HEK293T (cell line): ENCODE measurements around the gene GRID1.

Source experiments
- BHLHE40 ChIP-seq: fragments of 450-650 bp; IDR thresholded peaks from 2 replicates; pipeline ENCODE4 v1.6.1; 2016; ENCODE audit warnings: mild to moderate bottlenecking, moderate library complexity, borderline replicate concordance
- ELF4 ChIP-seq: fragments of 450-650 bp; IDR thresholded peaks from 2 replicates; pipeline ENCODE4 v1.6.1; 2017; ENCODE audit warnings: antibody characterized with exemption
- FOXK2 ChIP-seq: fragments of 450-650 bp; IDR thresholded peaks from 2 replicates; pipeline ENCODE4 v1.6.1; 2016; ENCODE audit warnings: mild to moderate bottlenecking
- FOXM1 ChIP-seq: fragments of 450-650 bp; IDR thresholded peaks from 2 replicates; pipeline ENCODE4 v1.6.1; 2017; ENCODE audit warnings: mild to moderate bottlenecking, borderline replicate concordance
- HDGF ChIP-seq: fragments of 450-650 bp; IDR thresholded peaks from 2 replicates; pipeline ENCODE4 v1.6.1; 2017; ENCODE audit warnings: antibody characterized with exemption, borderline replicate concordance
- L3MBTL2 ChIP-seq: fragments of 450-650 bp; conservative IDR thresholded peaks from 2 replicates; pipeline ENCODE4 v1.6.1; 2016; ENCODE audit warnings: mild to moderate bottlenecking
- NFRKB ChIP-seq: fragments of 450-650 bp; IDR thresholded peaks from 2 replicates; pipeline ENCODE4 v1.6.1; 2016; ENCODE audit warnings: mild to moderate bottlenecking, moderate library complexity
- SP1 ChIP-seq: fragments of 450-650 bp; IDR thresholded peaks from 2 replicates; pipeline ENCODE4 v1.6.1; 2017
- SUZ12 ChIP-seq: fragments of 450-650 bp; IDR thresholded peaks from 2 replicates; pipeline ENCODE4 v1.6.1; 2016; ENCODE audit warnings: mild to moderate bottlenecking
- TARDBP ChIP-seq: fragments of 450-650 bp; IDR thresholded peaks from 2 replicates; pipeline ENCODE4 v1.6.1; 2016

DNA sequence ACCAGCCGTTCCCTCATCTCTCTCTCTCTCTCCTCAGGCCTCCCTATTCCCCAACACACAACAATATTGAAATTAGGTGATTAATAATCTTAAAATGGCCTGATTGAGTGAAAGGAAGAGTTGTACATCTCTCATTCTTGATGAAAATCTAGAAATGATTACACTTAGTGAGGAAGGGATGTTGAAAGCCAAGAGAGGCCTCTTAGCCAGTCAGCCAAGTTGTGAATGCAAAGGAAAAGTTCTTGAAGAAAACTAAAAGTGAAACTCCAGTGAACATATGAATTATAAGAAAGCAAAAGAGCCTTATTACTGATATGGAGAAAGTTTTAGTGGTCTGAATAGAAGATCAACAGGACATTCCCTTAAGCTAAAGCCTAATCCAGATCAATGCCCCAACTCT is 695.1 kb downstream of the GRID1 start:
- no peak for TF ChIP-seq SP1
- no peak for TF ChIP-seq BHLHE40
- TF ChIP-seq FOXM1, result no peak
- no peak for TF ChIP-seq FOXK2
- TF ChIP-seq TARDBP, result no peak
- no peak for TF ChIP-seq L3MBTL2
- TF ChIP-seq ELF4, result no peak
- no peak for TF ChIP-seq NFRKB
- no peak for TF ChIP-seq HDGF
- TF ChIP-seq SUZ12, result no peak
